GM19239 (cell line): ENCODE measurements around the gene TMEM175.

ENCODE experiments used
- DNase-seq: peaks from one replicate; pipeline ENCODE4 v3.0.0; 2011; ENCODE audit warnings: low spot score; ENCODE audit not compliant: insufficient read length
- FAIRE-seq: peaks from 2 replicates; lab custom pipeline; 2011; peaks lifted over from hg19 to GRCh38; lab: Jason Lieb, UNC

The TMEM175 gene

DNA sequence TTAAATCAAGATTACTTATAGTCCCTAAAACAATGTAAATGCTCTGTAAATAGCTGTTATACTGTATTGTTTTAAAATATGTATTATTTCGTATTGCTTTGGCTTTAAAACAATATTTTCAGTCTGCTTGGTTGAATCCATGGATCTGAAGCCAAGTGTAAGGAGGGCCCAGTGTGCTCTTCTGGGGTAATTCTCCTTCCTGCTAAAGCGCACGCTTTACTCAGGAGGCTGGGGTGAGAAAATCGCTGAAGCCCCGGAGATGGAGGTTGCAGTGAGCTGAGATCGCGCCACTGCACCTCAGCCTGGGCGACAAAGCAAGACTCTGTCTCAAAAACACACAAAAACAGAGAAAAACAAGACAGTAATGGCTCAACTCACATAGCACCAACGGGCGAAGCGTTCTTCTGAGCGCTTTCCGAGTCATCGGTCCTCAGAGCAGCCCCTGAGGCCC is 54.2 kb downstream of the TMEM175 start:
- DNase-seq (no peak), FAIRE-seq (peak; percentile 37)

DNA sequence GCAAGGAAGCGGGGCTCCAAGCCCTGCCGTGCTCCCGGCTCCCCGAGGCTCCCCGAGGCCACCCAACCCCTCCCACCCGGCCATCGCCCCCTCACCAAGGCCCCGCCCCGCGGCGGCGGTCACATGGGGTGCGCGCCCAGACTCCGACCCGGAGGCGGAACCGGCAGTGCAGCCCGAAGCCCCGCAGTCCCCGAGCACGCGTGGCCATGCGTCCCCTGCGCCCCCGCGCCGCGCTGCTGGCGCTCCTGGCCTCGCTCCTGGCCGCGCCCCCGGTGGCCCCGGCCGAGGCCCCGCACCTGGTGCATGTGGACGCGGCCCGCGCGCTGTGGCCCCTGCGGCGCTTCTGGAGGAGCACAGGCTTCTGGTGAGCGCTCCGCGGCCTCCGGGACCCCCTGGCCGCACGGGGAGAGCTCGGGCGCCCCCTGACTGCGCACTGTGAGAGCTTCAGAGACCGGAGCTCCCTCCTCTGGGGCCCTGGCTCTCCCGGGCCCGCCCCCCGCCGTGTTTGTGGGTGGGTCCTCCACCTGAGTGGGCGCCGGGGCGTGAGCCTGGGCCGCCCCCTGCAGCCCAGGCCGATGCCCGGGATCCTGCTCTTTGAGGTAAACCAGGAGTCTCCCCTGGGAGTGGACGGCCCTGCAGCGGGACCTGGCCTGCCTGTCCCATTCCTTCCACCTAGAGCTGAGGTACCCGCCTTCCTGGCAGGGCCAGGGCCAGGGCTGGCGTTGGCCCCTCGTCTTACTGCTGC is 54.8 kb downstream of the TMEM175 start, which contains the start of gene IDUA:
IDUA (plus strand) TSS at position 166 of the 745 bp plus-strand sequence; CDS start at position 207, 41 bp downstream.
- peak; percentile 85 for DNase-seq
- no peak for FAIRE-seq

DNA sequence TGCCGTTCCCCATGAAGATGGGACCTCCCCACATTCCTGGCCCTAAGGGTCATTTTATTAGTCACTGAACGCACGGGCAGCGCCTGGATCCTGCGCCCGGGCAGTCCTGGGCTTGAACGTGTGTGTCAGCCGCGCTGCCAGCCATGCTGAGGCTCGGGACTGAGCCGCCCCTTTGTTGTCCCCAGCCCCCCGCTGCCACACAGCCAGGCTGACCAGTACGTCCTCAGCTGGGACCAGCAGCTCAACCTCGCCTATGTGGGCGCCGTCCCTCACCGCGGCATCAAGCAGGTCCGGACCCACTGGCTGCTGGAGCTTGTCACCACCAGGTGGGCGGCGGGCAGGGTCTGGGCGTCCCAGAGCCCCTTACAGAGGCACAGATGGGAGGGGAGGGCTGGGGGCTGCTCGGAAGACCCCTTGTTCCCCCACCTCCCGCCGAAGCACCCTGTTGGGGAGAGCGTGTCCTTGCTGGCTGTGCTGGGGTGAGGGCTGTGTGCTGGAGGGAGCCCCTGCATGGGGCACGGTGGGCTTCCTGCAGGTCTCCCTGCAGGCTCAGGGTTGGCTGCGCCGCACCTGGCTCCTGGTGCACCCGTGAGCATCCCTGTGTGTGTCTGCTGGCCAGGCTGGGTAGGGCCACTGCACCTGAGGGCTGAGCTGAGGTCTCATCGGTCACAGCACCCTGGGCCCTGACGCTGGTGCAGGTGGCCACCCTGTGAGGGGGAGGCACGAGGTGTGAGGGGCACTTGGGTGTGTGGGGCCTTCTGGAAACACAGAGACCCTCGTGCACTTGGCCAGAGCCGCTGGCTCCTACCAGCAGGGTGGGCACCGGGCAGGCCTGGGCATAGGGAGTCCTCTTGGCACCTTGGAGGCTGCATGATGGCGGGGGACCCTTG is 55.6 kb downstream of the TMEM175 start:
- FAIRE-seq (no peak), DNase-seq (no peak)

- DNase-seq, result no peak
- FAIRE-seq, result no peak
These were observed 56.8 kb downstream of the TMEM175 start for GRCh38 chr4:988726-989721.

- FAIRE-seq, result no peak
- DNase-seq, result no peak
These were observed 57.6 kb downstream of the TMEM175 start for GRCh38 chr4:989722-990471.

- DNase-seq (no peak), FAIRE-seq (no peak)
These were observed 58.6 kb downstream of the TMEM175 start for GRCh38 chr4:990746-991367.

GRCh38 chr4:991451-992296 is 59.4 kb downstream of the TMEM175 start:
- FAIRE-seq, result no peak
- no peak for DNase-seq

DNA sequence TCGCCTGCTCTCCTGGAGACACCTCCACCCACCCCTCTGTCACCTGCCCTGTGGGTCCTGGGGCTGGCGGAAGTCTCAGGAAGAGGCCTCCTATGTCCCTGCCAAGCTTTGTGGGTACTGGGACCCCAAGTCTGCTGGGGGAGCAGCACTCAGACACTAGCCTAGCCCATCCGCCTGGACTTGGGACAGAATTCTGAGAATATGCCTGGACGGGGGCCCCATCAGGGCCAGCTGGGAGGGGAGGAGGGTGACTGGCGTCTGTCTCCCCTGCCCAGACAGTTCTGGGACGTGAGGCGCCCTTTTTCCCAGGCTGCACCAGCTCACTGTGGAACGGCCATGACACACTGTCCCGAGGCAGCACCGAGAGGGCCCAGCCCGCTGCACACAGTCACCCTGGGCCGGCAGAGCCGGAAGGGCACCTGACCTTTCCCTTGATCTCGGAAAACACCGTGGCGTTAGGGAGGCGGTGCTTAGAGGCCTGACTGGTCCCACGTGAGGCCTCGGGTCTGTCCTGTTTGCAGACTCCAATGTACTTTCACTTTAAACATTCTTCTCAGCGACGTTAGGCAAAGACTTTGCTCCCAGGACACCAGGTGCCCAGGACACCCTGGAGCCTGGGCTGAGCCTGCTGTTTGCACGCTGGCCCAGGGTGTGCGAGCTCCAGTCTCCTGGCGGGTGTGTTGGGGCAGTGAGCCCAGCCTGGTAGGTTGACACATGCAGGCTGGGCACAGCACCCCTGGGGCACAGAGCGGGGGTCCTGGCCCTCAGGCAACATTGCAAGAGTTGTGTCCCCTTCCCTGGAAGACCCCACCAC is 60.2 kb downstream of the TMEM175 start:
- no peak for FAIRE-seq
- no peak for DNase-seq

GRCh38 chr4:993111-994029 is 61.1 kb downstream of the TMEM175 start, which contains the start of gene SLC26A1:
SLC26A1 (minus strand) TSS chr4:993404; CDS start chr4:991703, 1,701 bp downstream.
- no peak for FAIRE-seq
- DNase-seq, result no peak

DNA sequence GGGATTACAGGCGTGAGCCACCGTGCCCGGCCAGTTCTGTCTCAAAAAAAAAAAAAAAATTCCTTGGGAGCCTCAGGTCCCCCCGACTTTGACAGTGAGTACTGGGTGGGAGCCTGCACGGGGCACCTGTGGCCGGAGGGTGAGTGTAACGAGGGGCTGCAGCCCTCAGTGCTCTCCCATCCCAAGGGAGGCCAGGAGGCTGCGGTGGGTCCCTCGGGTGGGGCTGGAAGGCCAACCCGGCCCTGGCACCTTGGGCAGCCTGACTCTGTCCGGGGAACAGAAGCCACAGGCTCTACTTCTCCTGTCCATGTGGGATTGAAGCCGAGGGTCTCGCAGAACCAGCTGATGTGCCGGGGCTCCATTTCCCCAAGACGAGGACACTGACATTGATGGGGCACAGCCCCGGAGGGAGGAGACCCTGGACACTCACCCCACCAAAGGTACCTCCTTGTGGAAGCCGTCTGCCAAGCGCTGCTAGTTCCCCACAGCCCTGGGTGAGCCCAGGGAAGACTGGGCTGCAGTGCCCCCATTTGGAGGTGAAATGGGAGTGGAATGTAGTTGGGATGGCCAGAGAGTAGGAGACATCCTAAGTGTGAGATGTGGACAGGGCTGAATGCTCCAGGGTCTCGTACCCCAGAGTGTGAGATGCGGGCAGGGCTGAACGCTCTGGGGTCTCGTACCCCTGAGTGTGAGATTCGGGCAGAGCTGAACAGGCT is 63.2 kb downstream of the TMEM175 start:
- FAIRE-seq (no peak), DNase-seq (no peak)

GRCh38 chr4:996030-996996 is 64.1 kb downstream of the TMEM175 start:
- DNase-seq (no peak), FAIRE-seq (no peak)

DNA sequence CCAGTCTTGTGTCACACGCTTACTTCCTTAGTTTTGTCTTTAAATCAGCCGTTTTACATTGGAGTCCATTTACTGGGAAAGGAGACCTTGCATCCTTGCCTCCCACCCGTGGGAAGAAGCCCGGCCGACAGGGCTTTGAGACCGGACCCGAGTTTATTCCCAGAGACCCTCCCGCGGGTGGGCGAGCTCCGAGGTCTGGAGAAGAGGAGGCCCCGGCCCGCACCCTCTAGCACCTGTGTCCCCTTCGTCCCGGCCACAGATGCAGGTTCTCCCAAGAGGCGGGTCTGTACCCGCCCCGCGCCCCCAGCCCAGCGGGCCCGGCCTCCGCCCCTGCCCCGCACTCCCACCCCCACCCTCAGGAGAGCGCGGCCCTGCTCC is 64.7 kb downstream of the TMEM175 start:
- no peak for FAIRE-seq
- DNase-seq, result no peak

- FAIRE-seq, result no peak
- no peak for DNase-seq
These were observed 65.3 kb downstream of the TMEM175 start for GRCh38 chr4:997375-998071.
